Measurements from ENCODE around the gene SH3PXD2B.

The SH3PXD2B gene

GRCh38 chr5:172493002-172493401, 38.7 kb upstream of the SH3PXD2B start:
- no peak overlapping the region for H3K27ac Mint-ChIP-seq (ENCODE audit: low read depth)
- ATAC-seq (replicated peaks; ENCODE audit: extremely low read depth, poor library complexity, severe bottlenecking) = no peak
- no peak overlapping the region for H3K4me3 Mint-ChIP-seq
- no peaks in the 10 kb centered on the region for H3K9me3 Mint-ChIP-seq
- H3K36me3 Mint-ChIP-seq (ENCODE audit: insufficient read depth) = no peaks in the 10 kb centered on the region
- no peaks in the 10 kb centered on the region for H3K4me1 Mint-ChIP-seq
- peaks cover 83% of the 10 kb centered on the region for H3K27me3 Mint-ChIP-seq
- no peak for DNase-seq (ENCODE audit: low spot score in 2 of 2)

GRCh38 chr5:172492097-172492840, 37.9 kb upstream of the SH3PXD2B start:
- Mint-ChIP-seq H3K27ac (ENCODE audit: low read depth) (no peak overlapping the region), H3K4me1 (no peaks in the 10 kb centered on the region), H3K27me3 (peaks cover 80% of the 10 kb centered on the region), H3K4me3 (no peak overlapping the region), H3K36me3 (ENCODE audit: insufficient read depth) (no peaks in the 10 kb centered on the region), H3K9me3 (no peaks in the 10 kb centered on the region)
- no peak for ATAC-seq (replicated peaks; ENCODE audit: extremely low read depth, poor library complexity, severe bottlenecking)
- DNase-seq (ENCODE audit: low spot score in 2 of 2) = no peak

GRCh38 chr5:172491481-172491880, 37.2 kb upstream of the SH3PXD2B start:
- Mint-ChIP-seq H3K9me3 (no peaks in the 10 kb centered on the region), H3K4me1 (no peaks in the 10 kb centered on the region), H3K4me3 (no peak overlapping the region), H3K27me3 (peaks cover 77% of the 10 kb centered on the region), H3K27ac (ENCODE audit: low read depth) (no peak overlapping the region), H3K36me3 (ENCODE audit: insufficient read depth) (no peaks in the 10 kb centered on the region)
- ATAC-seq (replicated peaks; ENCODE audit: extremely low read depth, poor library complexity, severe bottlenecking) (no peak), DNase-seq (ENCODE audit: low spot score in 2 of 2) (no peak)

- H3K27ac Mint-ChIP-seq (ENCODE audit: low read depth) = no peak overlapping the region
- no peak for DNase-seq (ENCODE audit: low spot score in 2 of 2)
Measured at GRCh38 chr5:172490514-172491461, 36.5 kb upstream of the SH3PXD2B start.

GRCh38 chr5:172488221-172488620, 33.9 kb upstream of the SH3PXD2B start:
- H3K4me1 Mint-ChIP-seq = no peaks in the 10 kb centered on the region
- no peak overlapping the region for H3K4me3 Mint-ChIP-seq
- ATAC-seq (replicated peaks; ENCODE audit: extremely low read depth, poor library complexity, severe bottlenecking) = no peak
- no peak for DNase-seq (ENCODE audit: low spot score in 2 of 2)
- H3K27ac Mint-ChIP-seq (ENCODE audit: low read depth) = no peak overlapping the region
- peaks cover 53% of the 10 kb centered on the region for H3K27me3 Mint-ChIP-seq
- no peaks in the 10 kb centered on the region for H3K36me3 Mint-ChIP-seq (ENCODE audit: insufficient read depth)
- no peaks in the 10 kb centered on the region for H3K9me3 Mint-ChIP-seq

More at GRCh38 chr5:172490514-172491461, 36.5 kb upstream of the SH3PXD2B start:
- no peak overlapping the region for H3K4me3 Mint-ChIP-seq
- H3K4me1 Mint-ChIP-seq = no peaks in the 10 kb centered on the region
- H3K27me3 Mint-ChIP-seq = peaks cover 75% of the 10 kb centered on the region
- H3K36me3 Mint-ChIP-seq (ENCODE audit: insufficient read depth) = no peaks in the 10 kb centered on the region
- no peak for ATAC-seq (replicated peaks; ENCODE audit: extremely low read depth, poor library complexity, severe bottlenecking)
- H3K9me3 Mint-ChIP-seq = no peaks in the 10 kb centered on the region

- H3K27me3 Mint-ChIP-seq = peaks cover 52% of the 10 kb centered on the region
- H3K4me1 Mint-ChIP-seq = no peaks in the 10 kb centered on the region
- no peak overlapping the region for H3K27ac Mint-ChIP-seq (ENCODE audit: low read depth)
- no peak for DNase-seq (ENCODE audit: low spot score in 2 of 2)
- no peaks in the 10 kb centered on the region for H3K9me3 Mint-ChIP-seq
- no peak overlapping the region for H3K4me3 Mint-ChIP-seq
- H3K36me3 Mint-ChIP-seq (ENCODE audit: insufficient read depth) = no peaks in the 10 kb centered on the region
- ATAC-seq (replicated peaks; ENCODE audit: extremely low read depth, poor library complexity, severe bottlenecking) = no peak
Measured at GRCh38 chr5:172487671-172488070, 33.3 kb upstream of the SH3PXD2B start.

GRCh38 chr5:172486912-172487311, 32.6 kb upstream of the SH3PXD2B start:
- DNase-seq (ENCODE audit: low spot score in 2 of 2) = no peak
- no peak overlapping the region for H3K4me3 Mint-ChIP-seq
- no peaks in the 10 kb centered on the region for H3K9me3 Mint-ChIP-seq
- H3K36me3 Mint-ChIP-seq (ENCODE audit: insufficient read depth) = no peaks in the 10 kb centered on the region
- H3K27me3 Mint-ChIP-seq = peaks cover 51% of the 10 kb centered on the region
- no peak for ATAC-seq (replicated peaks; ENCODE audit: extremely low read depth, poor library complexity, severe bottlenecking)
- H3K27ac Mint-ChIP-seq (ENCODE audit: low read depth) = no peak overlapping the region
- H3K4me1 Mint-ChIP-seq = no peaks in the 10 kb centered on the region

GRCh38 chr5:172486451-172486850, 32.1 kb upstream of the SH3PXD2B start:
- ATAC-seq (replicated peaks; ENCODE audit: extremely low read depth, poor library complexity, severe bottlenecking) = no peak
- no peak overlapping the region for H3K27ac Mint-ChIP-seq (ENCODE audit: low read depth)
- no peaks in the 10 kb centered on the region for H3K4me1 Mint-ChIP-seq
- H3K4me3 Mint-ChIP-seq = no peak overlapping the region
- no peak for DNase-seq (ENCODE audit: low spot score in 2 of 2)
- peaks cover under 1% of the 10 kb centered on the region for H3K36me3 Mint-ChIP-seq (ENCODE audit: insufficient read depth)
- H3K27me3 Mint-ChIP-seq = peaks cover 46% of the 10 kb centered on the region
- H3K9me3 Mint-ChIP-seq = no peaks in the 10 kb centered on the region

- no peak for ATAC-seq (replicated peaks; ENCODE audit: extremely low read depth, poor library complexity, severe bottlenecking)
Measured at GRCh38 chr5:172485511-172486202, 31.3 kb upstream of the SH3PXD2B start.

GRCh38 chr5:172484664-172485063, 30.3 kb upstream of the SH3PXD2B start:
- Mint-ChIP-seq H3K27ac (ENCODE audit: low read depth) (no peak overlapping the region), H3K27me3 (peaks cover 31% of the 10 kb centered on the region), H3K4me3 (no peak overlapping the region), H3K4me1 (no peaks in the 10 kb centered on the region), H3K36me3 (ENCODE audit: insufficient read depth) (peaks cover 1% of the 10 kb centered on the region), H3K9me3 (no peaks in the 10 kb centered on the region)
- DNase-seq (ENCODE audit: low spot score in 2 of 2) = no peak
- ATAC-seq (replicated peaks; ENCODE audit: extremely low read depth, poor library complexity, severe bottlenecking) = no peak

More at GRCh38 chr5:172485511-172486202, 31.3 kb upstream of the SH3PXD2B start:
- Mint-ChIP-seq H3K27me3 (peaks cover 41% of the 10 kb centered on the region), H3K4me1 (no peaks in the 10 kb centered on the region), H3K9me3 (no peaks in the 10 kb centered on the region), H3K4me3 (no peak overlapping the region), H3K36me3 (ENCODE audit: insufficient read depth) (peaks cover 1% of the 10 kb centered on the region), H3K27ac (ENCODE audit: low read depth) (no peak overlapping the region)
- DNase-seq (ENCODE audit: low spot score in 2 of 2) = no peak

GRCh38 chr5:172482156-172483020, 28.1 kb upstream of the SH3PXD2B start:
- Mint-ChIP-seq H3K4me1 (no peaks in the 10 kb centered on the region), H3K27me3 (peaks cover 9% of the 10 kb centered on the region), H3K27ac (ENCODE audit: low read depth) (no peak overlapping the region), H3K4me3 (no peak overlapping the region), H3K9me3 (no peaks in the 10 kb centered on the region), H3K36me3 (ENCODE audit: insufficient read depth) (peaks cover 1% of the 10 kb centered on the region)
- ATAC-seq (replicated peaks; ENCODE audit: extremely low read depth, poor library complexity, severe bottlenecking) (no peak), DNase-seq (ENCODE audit: low spot score in 2 of 2) (no peak)

All from central memory CD8-positive, alpha-beta T cell (primary cell).